ENCODE data around the gene OR1F1.
"Not testable (repeated sequence)": the region's sequence is repeated elsewhere in the genome, so short reads cannot be mapped to it uniquely, and the experiment has no call there.

Gene OR1F1

GRCh38 chr16:3197694-3198333 lies 9.8 kb downstream of the OR1F1 start:
- DNase-seq (ENCODE audit: low read depth in 1 of 2, low spot score in 1 of 2), result not testable (repeated sequence)

- no peak for DNase-seq (ENCODE audit: low read depth in 1 of 2, low spot score in 1 of 2)
Measured at GRCh38 chr16:3198334-3199072, 10.5 kb downstream of the OR1F1 start.

GRCh38 chr16:3202903-3203539 lies 15.0 kb downstream of the OR1F1 start:
- no peak for DNase-seq (ENCODE audit: low read depth in 1 of 2, low spot score in 1 of 2)

GRCh38 chr16:3205939-3206338 lies 17.9 kb downstream of the OR1F1 start:
- not testable (repeated sequence) for DNase-seq (ENCODE audit: low read depth in 1 of 2, low spot score in 1 of 2)

GRCh38 chr16:3207086-3207953 lies 19.3 kb downstream of the OR1F1 start:
- no peak for DNase-seq (ENCODE audit: low read depth in 1 of 2, low spot score in 1 of 2)

GRCh38 chr16:3212006-3212405 lies 24.0 kb downstream of the OR1F1 start:
- no peak for DNase-seq (ENCODE audit: low read depth in 1 of 2, low spot score in 1 of 2)

- no peak for DNase-seq (ENCODE audit: low read depth in 1 of 2, low spot score in 1 of 2)
Measured at GRCh38 chr16:3212567-3212966, 24.6 kb downstream of the OR1F1 start.

- no peak for DNase-seq (ENCODE audit: low read depth in 1 of 2, low spot score in 1 of 2)
Measured at GRCh38 chr16:3214904-3215600, 27.0 kb downstream of the OR1F1 start.

GRCh38 chr16:3215601-3216262 lies 27.7 kb downstream of the OR1F1 start:
- no peak for DNase-seq (ENCODE audit: low read depth in 1 of 2, low spot score in 1 of 2)

- no peak for DNase-seq (ENCODE audit: low read depth in 1 of 2, low spot score in 1 of 2)
Measured at GRCh38 chr16:3216263-3216640, 28.2 kb downstream of the OR1F1 start.

- no peak for DNase-seq (ENCODE audit: low read depth in 1 of 2, low spot score in 1 of 2)
Measured at GRCh38 chr16:3220839-3221238, 32.8 kb downstream of the OR1F1 start.

- no peak for DNase-seq (ENCODE audit: low read depth in 1 of 2, low spot score in 1 of 2)
Measured at GRCh38 chr16:3223913-3224515, 36.0 kb downstream of the OR1F1 start.

- DNase-seq (ENCODE audit: low read depth in 1 of 2, low spot score in 1 of 2), result no peak
Measured at GRCh38 chr16:3234543-3234856, 46.5 kb downstream of the OR1F1 start.

GRCh38 chr16:3234857-3235561 lies 47.0 kb downstream of the OR1F1 start, which contains the start of gene ZNF200:
Gene ZNF200 (minus strand): TSS chr16:3235158. CDS start chr16:3233755, 1,403 bp downstream.
- peak; percentile 92 for DNase-seq (ENCODE audit: low read depth in 1 of 2, low spot score in 1 of 2)

GRCh38 chr16:3235856-3236669 lies 48.1 kb downstream of the OR1F1 start:
- DNase-seq (ENCODE audit: low read depth in 1 of 2, low spot score in 1 of 2), result no peak

- DNase-seq (ENCODE audit: low read depth in 1 of 2, low spot score in 1 of 2), result no peak
Measured at GRCh38 chr16:3241761-3242160, 53.8 kb downstream of the OR1F1 start.

- no peak for DNase-seq (ENCODE audit: low read depth in 1 of 2, low spot score in 1 of 2)
Measured at GRCh38 chr16:3242709-3243108, 54.7 kb downstream of the OR1F1 start.

- DNase-seq (ENCODE audit: low read depth in 1 of 2, low spot score in 1 of 2), result no peak
Measured at GRCh38 chr16:3243882-3244281, 55.9 kb downstream of the OR1F1 start.

Measured in activated CD4-positive, alpha-beta T cell treated with anti-CD3 and anti-CD28 coated beads, Interleukin-2, amount 50 U/mL, for 24 hours (primary cell).